H1 (cell line): ENCODE measurements around the gene ZNF20. TPM values are rescaled to one million over a fixed set of nuclear protein-coding genes. Genes with fewer than 3 reads are reported as not detected.

Experiments
- CTCF ChIA-PET: fragments of 300-600 bp; sonication (Branson Sonifier 250); formaldehyde crosslinking; loops from one replicate; lab custom pipeline; 2021; ENCODE audit not compliant: partially characterized antibody; lab: Charles Lee
- POLR2A ChIA-PET: fragments of 300-600 bp; sonication (Branson Sonifier 250); formaldehyde crosslinking; loops from one replicate; lab custom pipeline; 2021; ENCODE audit warnings: inconsistent platforms; ENCODE audit not compliant: partially characterized antibody; lab: Charles Lee
- DNase-seq, 2 experiments: peaks; one replicate each; pipeline versions ENCODE4 v3.0.0 to v3.0.0-alpha.2; 2010 to 2022; ENCODE audit warnings: low spot score in 2 of 2, low read depth in 1 of 2, mixed read lengths in 1 of 2
- FAIRE-seq: peaks from 2 replicates; lab custom pipeline; 2011; peaks lifted over from hg19 to GRCh38; lab: Jason Lieb, UNC
- H2AFZ ChIP-seq: 2 replicates; pipeline ENCODE4 v1.8.1; 2012; ENCODE audit warnings: low read length, inconsistent platforms
- H2AK5ac ChIP-seq: 2 replicates; pipeline ENCODE4 v1.6.1; 2013; ENCODE audit warnings: low read depth, low read length
- H2BK120ac ChIP-seq: replicated peaks from 2 replicates; pipeline ENCODE3; 2013; ENCODE audit warnings: low read depth, low read length, inconsistent platforms
- H2BK12ac ChIP-seq: 2 replicates; pipeline ENCODE4 v1.6.1; 2013; ENCODE audit warnings: low read depth, low read length
- H2BK15ac ChIP-seq: 2 replicates; pipeline ENCODE4 v1.6.1; 2013; ENCODE audit warnings: low read length
- H2BK20ac ChIP-seq: 2 replicates; pipeline ENCODE4 v1.6.1; 2013; ENCODE audit warnings: low read length
- H2BK5ac ChIP-seq: 2 replicates; pipeline ENCODE4 v1.6.1; 2013; ENCODE audit warnings: low read depth, low read length
- H3K14ac ChIP-seq: 2 replicates; pipeline ENCODE4 v1.6.1; 2013; ENCODE audit warnings: inconsistent platforms; ENCODE audit not compliant: insufficient read length
- H3K18ac ChIP-seq: 2 replicates; pipeline ENCODE4 v1.6.1; 2013; ENCODE audit warnings: low read length; ENCODE audit errors: extremely low read depth
- H3K23ac ChIP-seq: 2 replicates; pipeline ENCODE4 v1.6.1; 2013; ENCODE audit warnings: inconsistent platforms; ENCODE audit not compliant: insufficient read length
- H3K23me2 ChIP-seq: 2 replicates; pipeline ENCODE4 v1.6.1; 2013; ENCODE audit warnings: low read depth, low read length
- H3K27ac ChIP-seq: 2 replicates; pipeline ENCODE4 v1.6.1; 2011; ENCODE audit warnings: low read depth, low read length, inconsistent platforms
- H3K27me3 ChIP-seq, 4 experiments: replicated peaks in 1 of 4; 1 replicate in 1 of 4; 2 replicates in 3 of 4; pipeline versions ENCODE4 v1.6.1 to v1.8.1; 2011 to 2013; ENCODE audit warnings: low read length in 3 of 4, mild to moderate bottlenecking in 3 of 4, inconsistent platforms in 2 of 4, mixed read lengths in 2 of 4, moderate library complexity in 1 of 4; ENCODE audit not compliant: control insufficient read depth in 3 of 4, insufficient read depth in 3 of 4; ENCODE audit errors: extremely low read depth in 1 of 4
- H3K36me3 ChIP-seq, 4 experiments: 2 replicates each; pipeline versions ENCODE4 v1.6.1 to v1.8.1; 2011 to 2013; ENCODE audit warnings: mild to moderate bottlenecking in 4 of 4, low read length in 3 of 4, moderate library complexity in 2 of 4, control low read depth in 1 of 4, inconsistent platforms in 1 of 4; ENCODE audit not compliant: insufficient read depth in 4 of 4, control insufficient read depth in 2 of 4
- H3K4ac ChIP-seq: replicated peaks from 2 replicates; pipeline ENCODE3; 2013; ENCODE audit warnings: low read length, low read depth, mixed read lengths, inconsistent platforms; ENCODE audit not compliant: insufficient read length
- H3K4me1 ChIP-seq, 4 experiments: replicated peaks in 1 of 4; 1 replicate in 1 of 4; 2 replicates in 3 of 4; pipeline versions ENCODE4 v1.6.1 to v1.8.1; 2011 to 2013; ENCODE audit warnings: low read length in 3 of 4, inconsistent platforms in 2 of 4, mixed read lengths in 1 of 4; ENCODE audit not compliant: insufficient read depth in 4 of 4, control insufficient read depth in 3 of 4
- H3K4me2 ChIP-seq, 2 experiments: 2 replicates each; pipeline versions ENCODE4 v1.6.1 to v1.8.1; 2011 to 2013; ENCODE audit warnings: low read depth in 2 of 2, low read length in 2 of 2, control low read depth in 1 of 2, inconsistent platforms in 1 of 2, mild to moderate bottlenecking in 1 of 2; ENCODE audit not compliant: insufficient read depth in 1 of 2
- H3K4me3 ChIP-seq, 4 experiments: fragments of 200-600, 300-600 bp in 1 of 4; sonication (generic), shearing (Covaris generic), sonication (Bioruptor Twin) in 1 of 4; 2 replicates each; pipeline versions ENCODE4 v1.5.1 to v1.8.1; 2011 to 2016; ENCODE audit warnings: low read length in 4 of 4, low read depth in 3 of 4, control low read depth in 2 of 4, inconsistent platforms in 2 of 4, mild to moderate bottlenecking in 2 of 4, mixed read lengths in 1 of 4, moderate library complexity in 1 of 4; ENCODE audit not compliant: insufficient read depth in 2 of 4; ENCODE audit errors: extremely low read depth in 1 of 4
- H3K56ac ChIP-seq: replicated peaks from 2 replicates; pipeline ENCODE3; 2013; ENCODE audit warnings: low read depth, mild to moderate bottlenecking, mixed read lengths, low read length, inconsistent platforms; ENCODE audit not compliant: insufficient read length
- H3K79me1 ChIP-seq: 2 replicates; pipeline ENCODE4 v1.6.1; 2013; ENCODE audit warnings: low read depth, low read length, control low read depth
- H3K79me2 ChIP-seq, 2 experiments: 2 replicates each; pipeline versions ENCODE4 v1.6.1 to v1.8.1; 2012 to 2013; ENCODE audit warnings: low read length in 2 of 2, mild to moderate bottlenecking in 2 of 2, inconsistent platforms in 1 of 2; ENCODE audit not compliant: insufficient read depth in 2 of 2, control insufficient read depth in 1 of 2
- H3K9ac ChIP-seq, 4 experiments: replicated peaks in 1 of 4; 1 replicate in 1 of 4; 2 replicates in 3 of 4; pipeline versions ENCODE4 v1.6.1 to v1.8.1; 2011 to 2013; ENCODE audit warnings: low read depth in 3 of 4, low read length in 3 of 4, control low read depth in 2 of 4, mild to moderate bottlenecking in 2 of 4, moderate library complexity in 2 of 4, inconsistent platforms in 1 of 4; ENCODE audit errors: extremely low read depth in 1 of 4
- H3K9me3 ChIP-seq, 2 experiments: 2 replicates each; pipeline versions ENCODE4 v1.6.1 to v1.8.1; 2012 to 2013; ENCODE audit warnings: mild to moderate bottlenecking in 2 of 2, moderate library complexity in 2 of 2, control low read depth in 1 of 2, inconsistent platforms in 1 of 2, low read depth in 1 of 2, low read length in 1 of 2, mixed read lengths in 1 of 2; ENCODE audit not compliant: insufficient read depth in 2 of 2
- H4K20me1 ChIP-seq, 2 experiments: replicated peaks in 1 of 2; 2 replicates each; pipeline versions ENCODE3 to v1.8.1; 2011 to 2013; ENCODE audit warnings: inconsistent platforms in 2 of 2, low read length in 2 of 2, mild to moderate bottlenecking in 1 of 2; ENCODE audit not compliant: insufficient read depth in 2 of 2, control insufficient read depth in 1 of 2
- H4K5ac ChIP-seq: 2 replicates; pipeline ENCODE4 v1.6.1; 2013; ENCODE audit warnings: low read length, low read depth, mixed read lengths, inconsistent platforms; ENCODE audit not compliant: insufficient read length
- H4K8ac ChIP-seq: 2 replicates; pipeline ENCODE4 v1.8.0; 2013; ENCODE audit warnings: mild to moderate bottlenecking, moderate library complexity, low read length, inconsistent platforms; ENCODE audit not compliant: insufficient read depth; ENCODE audit errors: extremely low read depth
- H4K91ac ChIP-seq: replicated peaks from 2 replicates; pipeline ENCODE3; 2013; ENCODE audit warnings: low read length, mixed read lengths, inconsistent platforms; ENCODE audit not compliant: insufficient read length
- BACH1 ChIP-seq: IDR thresholded peaks from 2 replicates; pipeline ENCODE4 v1.6.1; 2012; ENCODE audit warnings: low read length, improper control_type of control experiment
- GABPA ChIP-seq: IDR thresholded peaks from 2 replicates; pipeline ENCODE4 v1.6.1; 2011; ENCODE audit warnings: mild to moderate bottlenecking, low read length, moderate library complexity, borderline replicate concordance; ENCODE audit not compliant: insufficient read depth
- GTF2F1 ChIP-seq: IDR thresholded peaks from 2 replicates; pipeline ENCODE4 v1.6.1; 2012; ENCODE audit warnings: low read depth, low read length, improper control_type of control experiment, borderline replicate concordance
- KDM5A ChIP-seq: fragments of 200-600 bp; IDR thresholded peaks from 2 replicates; pipeline ENCODE4 v1.7.1; 2012; ENCODE audit warnings: mild to moderate bottlenecking, low read length, inconsistent platforms, mixed read lengths
- RAD21 ChIP-seq, 2 experiments: IDR thresholded peaks in 1 of 2; conservative IDR thresholded peaks in 1 of 2; 2 replicates each; pipeline ENCODE4 v1.6.1; 2011; ENCODE audit warnings: low read depth in 2 of 2, low read length in 2 of 2, improper control_type of control experiment in 1 of 2, inconsistent platforms in 1 of 2, mild to moderate bottlenecking in 1 of 2, moderate library complexity in 1 of 2
- WGBS, 2 experiments: shearing (Covaris generic) in 1 of 2; methylation state at CpG; one replicate each; pipeline versions ENCODE4 v1.1.6 to v1.1.7; 2013 to 2015; ENCODE audit warnings: low lambda C conversion rate in 2 of 2, mixed read lengths in 2 of 2, inconsistent platforms in 1 of 2, low coverage in 1 of 2, missing lambda C conversion rate in 1 of 2; ENCODE audit not compliant: insufficient replicate concordance in 2 of 2, insufficient coverage in 1 of 2, insufficient read length in 1 of 2; ENCODE audit errors: extremely low coverage in 1 of 2, missing lambda C conversion rate in 1 of 2; 5-methylcytosine and 5-hydroxymethylcytosine counted together
- polyA plus RNA-seq, 7 experiments: library from polyadenylated mRNA; depleted of rRNA in 3 of 7; stranded (reverse) in 5 of 7; unstranded in 2 of 7; fragments of >200 nt in 5 of 7; fragments of 200-250 nt in 2 of 7; gene quantifications; 1 replicate in 5 of 7; 2 replicates in 1 of 7; 4 replicates in 1 of 7; pipeline versions ENCODE4 v1.2.1 to v1.2.3, GENCODE V29; 2011 to 2013; ENCODE audit warnings: missing spikeins in 2 of 7, mixed read lengths in 2 of 7
- total RNA-seq: library from RNA; stranded (reverse); fragmentation: NEBNext Ultra II Directional; extraction: Animal tissue kit (Norgen Biotek cat#: 25700); gene quantifications from 2 replicates; pipeline ENCODE4 v1.2.1, GENCODE V29; 2021
- TF ChIP-seq, protein P1 (sequence below): IDR thresholded peaks from 2 replicates; pipeline ENCODE4 v1.6.1; 2012; ENCODE audit warnings: low read length, inconsistent platforms

ZNF20 gene
- total and polyA plus RNA-seq, 2 of the 8 experiments (the other 6 are each of a cell fraction or from before 2014, with no cell fraction given): 1.6 to 9.0 TPM

DNA sequence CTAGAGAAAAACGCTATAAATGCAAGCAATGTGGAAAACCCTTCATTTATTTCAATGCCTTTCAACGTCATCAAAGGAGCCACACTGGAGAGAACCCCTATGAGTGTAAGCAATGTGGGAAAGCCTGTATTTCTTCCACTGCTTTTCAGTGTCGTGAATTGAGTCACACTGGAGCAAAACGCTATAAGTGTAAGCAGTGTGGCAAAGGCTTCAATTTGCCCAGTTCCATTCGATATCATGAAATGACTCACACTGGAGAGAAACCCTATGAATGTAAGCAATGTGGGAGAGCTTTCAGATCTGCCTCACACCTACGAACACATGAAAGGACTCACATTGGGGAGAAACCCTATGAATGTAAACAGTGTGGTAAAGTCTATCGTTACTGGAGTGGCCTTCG, 27.4 kb downstream of the ZNF20 start:
- Histone ChIP-seq H4K5ac (no peak overlapping the region), H2BK5ac (no peak overlapping the region), H3K79me1 (no peaks in the 10 kb centered on the region), H3K23me2 (no peaks in the 10 kb centered on the region), H2BK12ac (no peak overlapping the region), H2AK5ac (no peak overlapping the region), H3K4ac (no peak overlapping the region), H2BK15ac (no peak overlapping the region), H2AFZ (no peak overlapping the region), H3K18ac (no peak overlapping the region), H4K91ac (no peak overlapping the region), H3K4me2 (no peak overlapping the region), H2BK20ac (no peak overlapping the region), H3K56ac (no peak overlapping the region), H3K27me3 (no peaks in the 10 kb centered on the region), H3K14ac (no peak overlapping the region), H3K9me3 (peaks cover 53 to 67% of the 10 kb centered on the region in 2 experiments), H4K8ac (no peak overlapping the region), H2BK120ac (no peak overlapping the region), H3K27ac (no peak overlapping the region), H3K23ac (no peak overlapping the region), H4K20me1 (no peaks in the 10 kb centered on the region), H3K36me3 (peaks cover 19 to 77% (median 46%) of the 10 kb centered on the region in 4 experiments), H3K4me1 (no peaks in the 10 kb centered on the region), H3K4me3 (peak overlapping the region in 1 of 4 experiments; percentile 26; a peak in 1 of 8 replicates), H3K9ac (no peak overlapping the region), H3K79me2 (peaks cover 0 to 10% of the 10 kb centered on the region in 2 experiments; a peak in 2 of 4 replicates)
- TF ChIP-seq BACH1 (no peak), GABPA (no peak), KDM5A (no peak), RAD21 (IDR thresholded peaks at IDR 0.05 in 1 of 2, conservative IDR thresholded peaks at IDR 0.05 in 1 of 2; ENCODE audit: low read depth in 2 of 2, low read length in 2 of 2) (no peak), GTF2F1 (no peak)
- TF ChIP-seq, protein P1, sequence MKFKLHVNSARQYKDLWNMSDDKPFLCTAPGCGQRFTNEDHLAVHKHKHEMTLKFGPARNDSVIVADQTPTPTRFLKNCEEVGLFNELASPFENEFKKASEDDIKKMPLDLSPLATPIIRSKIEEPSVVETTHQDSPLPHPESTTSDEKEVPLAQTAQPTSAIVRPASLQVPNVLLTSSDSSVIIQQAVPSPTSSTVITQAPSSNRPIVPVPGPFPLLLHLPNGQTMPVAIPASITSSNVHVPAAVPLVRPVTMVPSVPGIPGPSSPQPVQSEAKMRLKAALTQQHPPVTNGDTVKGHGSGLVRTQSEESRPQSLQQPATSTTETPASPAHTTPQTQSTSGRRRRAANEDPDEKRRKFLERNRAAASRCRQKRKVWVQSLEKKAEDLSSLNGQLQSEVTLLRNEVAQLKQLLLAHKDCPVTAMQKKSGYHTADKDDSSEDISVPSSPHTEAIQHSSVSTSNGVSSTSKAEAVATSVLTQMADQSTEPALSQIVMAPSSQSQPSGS: no peak
- 93% methylated on average over 8 of the region's 8 CpGs; no CpG with 5 or more reads in 1 of the 2 experiments for WGBS, 2 experiments
- DNase-seq: no peak
- ChIA-PET POLR2A (interaction anchor here (0.6 to 1.7 kb wide), 3 partner anchors 9 to 135 kb away, joined by 3 to 6 read pairs (median 5); no protein-coding TSS in a partner anchor), CTCF (interaction anchor here (0.6 kb wide), 1 partner anchor 85 kb away, joined by 3 read pairs; no protein-coding TSS in a partner anchor)
- FAIRE-seq: no peak
